Measurements from ENCODE around the gene FES. TPM values are rescaled to one million over a fixed set of nuclear protein-coding genes. Genes with fewer than 3 reads are reported as not detected.

FES gene
- total and polyA plus RNA-seq, 7 donors = 4.2 to 8.1 (median 7.1) TPM

DNA sequence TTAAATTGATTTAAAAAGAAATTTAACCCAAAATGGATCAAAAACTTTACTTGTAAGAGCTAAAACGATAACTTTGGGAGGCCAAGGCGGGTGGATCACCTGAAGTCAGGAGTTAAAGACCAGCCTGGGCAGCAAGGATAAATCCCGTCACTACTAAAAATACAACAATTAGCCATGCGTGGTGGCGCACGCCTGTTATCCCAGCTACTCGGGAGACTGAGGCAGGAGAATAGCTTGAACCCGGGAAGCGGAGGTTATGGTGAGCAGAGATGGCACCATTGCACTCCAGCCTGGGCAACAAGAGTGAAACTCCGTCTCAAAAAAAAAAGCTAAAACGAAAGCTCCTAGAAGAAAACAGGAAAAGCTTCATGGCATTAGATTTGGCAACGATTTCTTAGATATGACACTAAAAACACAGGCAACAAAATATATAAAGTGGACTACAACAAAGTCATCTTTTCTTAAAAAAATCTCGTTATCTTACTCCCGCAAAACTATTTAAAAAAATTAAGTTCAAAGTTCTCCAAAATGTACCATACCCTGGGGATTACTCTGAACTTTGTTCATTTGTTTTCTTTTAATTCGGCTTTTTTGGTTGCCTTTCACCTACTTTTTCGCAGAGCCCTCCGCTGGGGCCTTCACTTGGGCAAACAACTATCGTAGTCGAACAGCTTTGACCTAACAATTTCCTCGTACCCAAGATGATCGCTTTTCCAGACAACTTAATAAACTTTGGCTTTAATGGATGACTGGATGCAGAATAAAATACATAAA, 45.1 kb downstream of the FES start:
- 43 to 51% (median 46%) methylated on average over 21 of the region's 21 CpGs for WGBS, 3 donors
- peak overlapping the region; percentile 95 for H3K4me3 ChIP-seq
- no peaks in the 10 kb centered on the region for H3K27me3 ChIP-seq (ENCODE audit: insufficient read depth in 3 of 3, low read length in 2 of 3)
- H3K27ac ChIP-seq = peak overlapping the region; percentile 95
- no peaks in the 10 kb centered on the region for H3K9me3 ChIP-seq
- ATAC-seq (peak; percentile 1 to 10 (median 1)), DNase-seq (peak in 1 of 2 donors; percentile 24)
- TF ChIP-seq, protein P1, sequence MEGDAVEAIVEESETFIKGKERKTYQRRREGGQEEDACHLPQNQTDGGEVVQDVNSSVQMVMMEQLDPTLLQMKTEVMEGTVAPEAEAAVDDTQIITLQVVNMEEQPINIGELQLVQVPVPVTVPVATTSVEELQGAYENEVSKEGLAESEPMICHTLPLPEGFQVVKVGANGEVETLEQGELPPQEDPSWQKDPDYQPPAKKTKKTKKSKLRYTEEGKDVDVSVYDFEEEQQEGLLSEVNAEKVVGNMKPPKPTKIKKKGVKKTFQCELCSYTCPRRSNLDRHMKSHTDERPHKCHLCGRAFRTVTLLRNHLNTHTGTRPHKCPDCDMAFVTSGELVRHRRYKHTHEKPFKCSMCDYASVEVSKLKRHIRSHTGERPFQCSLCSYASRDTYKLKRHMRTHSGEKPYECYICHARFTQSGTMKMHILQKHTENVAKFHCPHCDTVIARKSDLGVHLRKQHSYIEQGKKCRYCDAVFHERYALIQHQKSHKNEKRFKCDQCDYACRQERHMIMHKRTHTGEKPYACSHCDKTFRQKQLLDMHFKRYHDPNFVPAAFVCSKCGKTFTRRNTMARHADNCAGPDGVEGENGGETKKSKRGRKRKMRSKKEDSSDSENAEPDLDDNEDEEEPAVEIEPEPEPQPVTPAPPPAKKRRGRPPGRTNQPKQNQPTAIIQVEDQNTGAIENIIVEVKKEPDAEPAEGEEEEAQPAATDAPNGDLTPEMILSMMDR (IDR thresholded peaks at IDR 0.05) = no peak
- H3K4me1 ChIP-seq = peaks cover 32% of the 10 kb centered on the region
- no peaks in the 10 kb centered on the region for H3K36me3 ChIP-seq (ENCODE audit: insufficient read depth in 1 of 2, low read depth in 1 of 2)
- intact Hi-C loops (cut with DNase I) = no loop called here

DNA sequence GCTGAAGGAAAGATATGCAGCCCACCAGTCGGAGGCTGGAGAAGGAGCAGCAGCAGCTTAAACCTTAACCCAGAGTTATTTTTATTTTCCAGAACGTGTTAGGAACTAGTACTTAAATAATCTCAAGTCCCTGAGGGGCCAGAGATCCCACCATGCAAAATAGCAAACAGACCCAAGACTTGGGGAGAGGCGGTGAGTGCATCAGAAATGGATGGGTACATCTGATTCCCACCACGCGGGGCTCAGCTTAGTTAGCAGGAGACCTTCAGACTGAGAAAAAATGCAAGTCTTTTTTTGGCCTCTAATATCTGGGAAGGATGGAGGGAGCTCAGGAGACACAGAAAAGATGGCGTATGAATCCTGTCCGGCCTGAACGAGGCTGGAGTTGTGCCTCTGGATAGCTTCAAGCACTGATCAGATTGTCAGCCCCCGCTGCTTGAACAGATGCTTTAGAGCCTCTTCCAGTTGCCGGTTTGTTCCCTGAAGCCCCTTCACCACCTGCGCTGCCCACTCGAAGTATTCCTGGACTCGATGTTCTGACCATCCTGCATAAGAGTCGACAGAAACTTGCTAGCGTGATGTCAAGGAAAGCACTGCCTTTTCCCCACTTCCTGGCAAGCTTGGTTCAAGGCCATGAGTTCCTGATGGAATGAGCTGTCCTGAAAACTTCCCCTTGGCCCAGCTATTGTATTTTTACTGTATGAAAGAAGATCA, 46.7 kb downstream of the FES start:
- H3K4me1 ChIP-seq = peaks cover 36% of the 10 kb centered on the region
- H3K27me3 ChIP-seq (ENCODE audit: insufficient read depth in 3 of 3, low read length in 2 of 3) = no peaks in the 10 kb centered on the region
- no peaks in the 10 kb centered on the region for H3K36me3 ChIP-seq (ENCODE audit: insufficient read depth in 1 of 2, low read depth in 1 of 2)
- peak in 1 of 2 donors; percentile 28 for DNase-seq
- H3K4me3 ChIP-seq = peak overlapping the region; percentile 95
- TF ChIP-seq, protein P1 (IDR thresholded peaks at IDR 0.05) = no peak
- no peaks in the 10 kb centered on the region for H3K9me3 ChIP-seq
- peak overlapping the region; percentile 95 for H3K27ac ChIP-seq
- intact Hi-C loops (cut with DNase I) = no loop called here
- WGBS, 3 donors = 62 to 65% (median 64%) methylated on average over 15 of the region's 15 CpGs
- no peak for ATAC-seq

DNA sequence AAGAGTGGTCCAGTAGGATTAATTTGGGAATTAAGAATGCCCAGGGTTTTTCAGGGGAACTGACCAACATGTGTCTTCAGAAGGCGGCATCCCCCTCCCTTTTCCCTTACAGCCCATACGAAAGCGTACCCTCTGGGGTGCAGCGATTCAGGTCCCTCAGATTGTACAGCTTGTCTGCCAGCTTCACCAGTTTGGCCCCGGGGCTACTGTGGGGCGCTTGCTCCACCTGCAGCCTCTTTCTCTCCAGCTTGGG, 47.2 kb downstream of the FES start:
- ATAC-seq (no peak), DNase-seq (no peak)
- Histone ChIP-seq H3K9me3 (no peaks in the 10 kb centered on the region), H3K36me3 (ENCODE audit: insufficient read depth in 1 of 2, low read depth in 1 of 2) (peaks cover 0 to 2% of the 10 kb centered on the region in 2 donors), H3K27ac (peak overlapping the region; percentile 95), H3K27me3 (ENCODE audit: insufficient read depth in 3 of 3, low read length in 2 of 3) (no peaks in the 10 kb centered on the region), H3K4me3 (peak overlapping the region; percentile 95), H3K4me1 (peaks cover 40% of the 10 kb centered on the region)
- 33 to 49% (median 44%) methylated on average over 6 of the region's 6 CpGs for WGBS, 3 donors
- TF ChIP-seq, protein P1 (IDR thresholded peaks at IDR 0.05) = no peak
- intact Hi-C loops (cut with DNase I) = no loop called here

DNA sequence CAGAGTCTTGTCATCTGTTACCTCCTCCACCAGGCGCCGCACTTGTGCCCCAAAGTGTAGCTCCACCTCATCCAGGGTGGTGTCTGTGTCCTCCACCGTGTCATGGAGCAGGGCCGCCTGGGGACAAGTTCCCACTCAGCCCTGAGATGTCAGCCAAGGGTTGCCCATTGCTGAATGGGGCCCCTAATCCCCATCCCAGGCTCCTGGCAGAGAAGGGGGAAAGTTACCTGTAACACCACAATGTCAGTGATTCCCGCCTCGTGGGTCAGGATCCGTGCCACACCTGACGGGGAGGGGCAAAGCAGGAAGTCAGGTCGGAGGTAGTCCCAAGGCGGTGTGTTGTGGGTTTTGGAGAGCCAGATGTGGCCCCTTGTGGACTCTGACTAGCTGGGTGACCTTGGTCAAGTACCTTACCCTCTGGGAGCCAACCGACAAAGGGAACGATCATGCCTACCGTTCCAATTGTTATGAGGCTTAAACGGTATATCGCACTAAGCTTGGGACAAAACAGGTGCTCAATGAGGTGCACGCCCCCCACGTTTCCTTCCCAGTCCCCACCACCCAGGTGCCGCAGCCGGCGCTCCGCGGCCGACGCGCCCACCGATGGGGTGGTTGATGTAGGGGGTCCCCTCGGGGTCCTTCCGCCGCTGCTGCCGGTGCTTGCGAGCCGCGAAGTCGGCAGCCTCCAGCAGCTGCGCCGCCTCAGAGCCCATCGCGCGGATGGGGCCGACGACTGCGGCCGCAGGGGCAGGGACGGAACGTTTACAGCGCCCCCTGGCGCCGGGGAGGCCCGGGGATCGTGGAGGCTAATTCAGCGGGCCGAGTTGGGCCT, 47.7 kb downstream of the FES start, which contains the start of gene HDDC3:
TSS of gene HDDC3 (minus strand) at position 722 of the 832 bp plus-strand sequence. CDS start at position 713, 9 bp downstream.
- intact Hi-C loops (cut with DNase I) = loop anchor here (1.0 to 2.0 kb wide), 3 partner anchors 29 to 283 kb away; partner anchors contain the start of gene MAN2A2 (in 1 of the 2)
- H3K4me1 ChIP-seq = peaks cover 40% of the 10 kb centered on the region
- peak; percentile 65 to 72 (median 70) for ATAC-seq

More for the DNA sequence above, 47.7 kb downstream of the FES start, which contains the start of gene HDDC3:
- TF ChIP-seq, protein P1 (IDR thresholded peaks at IDR 0.05) = peak; percentile 94
- peak within 1 kb of the TSS; percentile 95 for H3K4me3 ChIP-seq
- peaks cover 0 to 7% of the 10 kb centered on the region in 2 donors for H3K36me3 ChIP-seq (ENCODE audit: insufficient read depth in 1 of 2, low read depth in 1 of 2)
- 1 to 2% (median 2%) methylated on average over 52 of the region's 52 CpGs for WGBS, 3 donors
- H3K9me3 ChIP-seq = no peaks in the 10 kb centered on the region
- DNase-seq = peak; percentile 95
- peak within 1 kb of the TSS; percentile 95 for H3K27ac ChIP-seq
- no peaks in the 10 kb centered on the region for H3K27me3 ChIP-seq (ENCODE audit: insufficient read depth in 3 of 3, low read length in 2 of 3)
